Fibroblast of pulmonary artery (primary cell): ENCODE data around the gene CCDC33.

Experiments used
- DNase-seq: peaks from one replicate; pipeline ENCODE4 v3.0.0-alpha.2; 2010; ENCODE audit warnings: low read depth
- H3K4me3 ChIP-seq: replicated peaks from 2 replicates; pipeline ENCODE4 v1.5.1; 2011; ENCODE audit warnings: low read depth, mild to moderate bottlenecking, control low read depth, low read length, moderate library complexity
- CTCF ChIP-seq: IDR thresholded peaks from 2 replicates; pipeline ENCODE4 v1.5.1; 2011; ENCODE audit warnings: mild to moderate bottlenecking, control low read depth, low read length, inconsistent platforms; ENCODE audit errors: missing control alignments

Gene CCDC33

GRCh38 chr15:74220475-74221248, 15.5 kb upstream of the CCDC33 start:
- DNase-seq = no peak
- TF ChIP-seq CTCF = no peak
- H3K4me3 ChIP-seq = no peak overlapping the region

DNA sequence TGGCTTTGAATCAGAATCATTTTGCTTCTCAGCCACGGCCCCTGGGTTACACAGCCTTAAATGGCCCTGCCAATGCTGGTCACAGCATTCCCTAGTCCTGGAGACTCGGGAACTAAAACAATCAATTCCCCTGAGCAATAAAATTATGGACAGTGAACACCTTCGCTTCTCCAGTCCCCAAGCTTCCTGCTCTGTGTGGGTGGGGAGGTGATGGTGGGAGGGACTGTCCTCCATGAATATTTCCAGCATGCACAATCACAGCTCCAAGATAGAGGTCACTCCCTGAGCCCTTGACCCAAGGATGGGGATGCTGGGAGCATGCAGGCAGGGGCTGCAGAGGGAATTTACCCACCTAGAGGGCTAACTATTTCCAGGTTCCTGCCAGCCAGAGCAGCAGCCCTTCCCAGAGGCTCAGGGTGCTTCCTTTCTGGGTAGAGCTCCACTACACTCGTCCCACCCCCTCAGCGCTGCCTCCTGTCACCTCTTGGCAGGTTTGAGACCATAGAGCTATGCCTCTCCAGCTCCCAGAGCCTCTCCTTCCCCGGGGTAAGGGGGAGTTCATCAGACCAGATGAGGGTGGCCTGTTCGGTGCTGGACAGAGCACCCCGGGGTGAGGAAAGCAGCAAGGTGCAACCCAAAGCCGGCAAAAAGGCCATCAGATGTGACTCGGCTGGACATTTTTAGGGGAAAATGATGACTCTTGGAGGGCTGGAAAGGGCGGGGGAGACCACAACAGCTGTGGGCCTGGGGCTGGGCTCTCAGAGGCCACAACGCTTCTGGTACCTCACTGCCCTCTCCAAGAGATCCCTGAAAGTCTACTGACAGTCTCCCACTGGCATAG, 14.5 kb upstream of the CCDC33 start:
- no peak overlapping the region for H3K4me3 ChIP-seq
- TF ChIP-seq CTCF = no peak
- no peak for DNase-seq

GRCh38 chr15:74222240-74223119, 13.6 kb upstream of the CCDC33 start:
- H3K4me3 ChIP-seq = no peak overlapping the region
- no peak for TF ChIP-seq CTCF
- DNase-seq = no peak

DNA sequence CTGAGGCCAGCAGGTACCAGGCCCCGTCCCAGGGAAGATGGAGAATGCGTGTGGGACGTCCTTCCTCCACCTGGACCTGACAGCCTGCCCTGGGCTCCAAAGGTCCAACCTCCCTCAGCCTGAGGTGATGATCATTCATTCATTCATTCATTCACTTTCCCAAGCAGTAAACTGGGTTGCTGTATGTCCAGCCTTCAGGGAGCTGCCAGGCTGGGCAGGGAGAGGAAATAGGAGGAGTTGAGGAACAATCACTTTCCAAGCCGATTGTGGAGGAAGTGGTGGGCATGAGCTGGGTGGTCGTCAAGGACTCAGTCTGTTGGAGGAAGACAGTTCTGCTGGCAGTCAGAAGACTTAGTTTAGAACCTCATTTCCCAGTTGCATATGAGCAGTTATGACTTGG, 10.2 kb upstream of the CCDC33 start:
- H3K4me3 ChIP-seq = no peak overlapping the region
- DNase-seq = no peak
- no peak for TF ChIP-seq CTCF

DNA sequence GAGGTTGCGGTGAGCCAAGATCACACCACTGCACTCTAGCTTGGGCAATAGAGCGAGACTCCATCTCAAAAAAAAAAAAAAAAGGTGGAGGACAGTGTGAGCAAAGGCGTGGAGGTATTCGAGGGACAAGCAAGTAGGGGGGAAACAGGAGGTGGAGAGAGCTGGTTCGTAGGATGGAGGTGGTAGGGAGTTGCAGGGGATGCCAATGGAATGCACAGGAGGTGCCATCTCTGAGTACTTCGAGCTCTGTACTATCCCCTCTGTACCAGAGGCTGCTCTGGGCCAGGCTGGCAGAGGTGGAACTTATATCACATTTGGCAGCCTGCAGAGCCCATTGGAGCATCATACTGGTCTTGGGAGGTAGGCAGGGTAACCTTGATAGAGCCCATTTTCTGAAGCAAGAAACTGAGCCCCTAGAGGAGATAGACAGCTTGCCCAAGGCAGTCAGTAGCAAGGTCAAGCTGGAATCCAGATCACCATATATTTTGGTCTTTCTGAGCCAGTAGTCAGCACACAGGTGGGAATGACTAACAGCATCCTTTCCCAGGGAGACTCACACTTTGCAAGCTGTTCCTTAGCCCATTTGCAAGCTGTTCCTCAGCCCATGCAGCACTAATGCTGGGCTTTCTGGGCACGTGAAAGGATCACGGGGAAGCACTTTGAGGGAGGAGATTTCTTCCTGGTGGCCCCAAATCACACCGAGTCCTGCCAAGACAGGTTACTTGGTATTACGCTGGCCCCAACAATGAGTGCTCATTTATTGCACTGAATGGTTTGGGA, 9.2 kb upstream of the CCDC33 start:
- no peak for DNase-seq
- no peak overlapping the region for H3K4me3 ChIP-seq
- no peak for TF ChIP-seq CTCF
